Karpas-422 (cell line): ENCODE data around the gene WTIP. TPM values are rescaled to one million over a fixed set of nuclear protein-coding genes. Genes with fewer than 3 reads are reported as not detected.

Experiments used
- DNase-seq: peaks from one replicate; pipeline ENCODE4 v3.0.0-alpha.2; 2015
- H2AFZ ChIP-seq: fragments of 200-600 bp; sonication (generic); 2 replicates; pipeline ENCODE4 v1.6.1; 2014; ENCODE audit warnings: antibody characterized with exemption, low read length, mixed read lengths
- H3K27ac ChIP-seq: fragments of 200-600 bp; sonication (generic); 2 replicates; pipeline ENCODE4 v1.5.1; 2014; ENCODE audit warnings: mild to moderate bottlenecking, low read length, moderate library complexity
- H3K27me3 ChIP-seq: fragments of 200-600 bp; sonication (generic); 2 replicates; pipeline ENCODE4 v1.6.1; 2014; ENCODE audit warnings: low read length, mixed read lengths
- H3K36me3 ChIP-seq: fragments of 200-600 bp; sonication (generic); 2 replicates; pipeline ENCODE4 v1.6.1; 2014; ENCODE audit warnings: low read length, mixed read lengths; ENCODE audit not compliant: insufficient read depth
- H3K4me1 ChIP-seq: fragments of 200-600 bp; sonication (generic); 2 replicates; pipeline ENCODE4 v1.6.1; 2014; ENCODE audit warnings: mild to moderate bottlenecking, low read length, mixed read lengths
- H3K4me2 ChIP-seq: fragments of 200-600 bp; sonication (generic); 2 replicates; pipeline ENCODE4 v1.6.1; 2014; ENCODE audit warnings: low read length, low read depth, mild to moderate bottlenecking; ENCODE audit not compliant: poor library complexity, severe bottlenecking
- H3K4me3 ChIP-seq: fragments of 200-600 bp; sonication (generic); 2 replicates; pipeline ENCODE4 v1.5.1; 2014; ENCODE audit warnings: mild to moderate bottlenecking, antibody characterized with exemption, low read length, mixed read lengths
- H3K79me2 ChIP-seq: fragments of 200-600 bp; sonication (generic); 2 replicates; pipeline ENCODE4 v1.6.1; 2014; ENCODE audit warnings: mild to moderate bottlenecking, low read length, mixed read lengths
- H3K9ac ChIP-seq: fragments of 200-600 bp; sonication (generic); 2 replicates; pipeline ENCODE4 v1.6.0; 2014; ENCODE audit warnings: low read length
- H3K9me2 ChIP-seq: fragments of 200-600 bp; sonication (generic), shearing (Covaris generic); replicated peaks from 2 replicates; pipeline ENCODE4 v1.6.0; 2014; ENCODE audit warnings: mild to moderate bottlenecking, low read length, moderate library complexity; ENCODE audit not compliant: insufficient read depth
- H3K9me3 ChIP-seq: fragments of 300-700, 200-600 bp; sonication (generic); 2 replicates; pipeline ENCODE4 v1.6.1; 2014; ENCODE audit warnings: low read length, mixed read lengths
- H4K20me1 ChIP-seq: fragments of 200-600 bp; sonication (generic); 2 replicates; pipeline ENCODE4 v1.6.1; 2014; ENCODE audit warnings: mild to moderate bottlenecking, antibody characterized with exemption, low read length, low read depth; ENCODE audit not compliant: insufficient read depth
- total RNA-seq: library from RNA; depleted of rRNA; stranded (reverse); fragments of >200 nt; shearing (Covaris generic); gene quantifications from 2 replicates; pipeline ENCODE4 v1.2.3, GENCODE V29; 2014; ENCODE audit warnings: low replicate concordance; rRNA removed

Gene WTIP
- total RNA-seq, 1 experiment from 2014 or later: 1.1 TPM

DNA sequence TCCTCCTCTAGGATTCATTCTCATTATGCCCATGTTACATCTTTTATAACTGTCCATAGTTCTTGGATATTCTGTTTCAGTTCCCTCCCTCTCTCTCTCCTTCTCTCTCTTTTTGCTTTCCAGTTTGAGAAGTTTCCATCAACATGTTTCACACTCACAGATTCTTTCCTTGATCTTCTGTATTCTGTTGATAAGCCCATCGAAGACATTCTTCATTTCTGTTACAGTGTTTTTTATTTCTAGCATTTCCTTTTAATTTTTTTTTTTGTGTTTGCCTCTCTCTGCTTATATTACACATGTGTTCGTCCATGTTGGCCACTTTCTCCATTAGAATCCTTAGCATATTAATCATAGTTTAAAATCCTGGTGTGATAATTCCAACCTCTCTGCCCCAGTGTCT lies 68.3 kb downstream of the WTIP start:
- Histone ChIP-seq H3K36me3 (no peaks in the 10 kb centered on the region), H3K9me3 (peaks cover 20% of the 10 kb centered on the region), H3K4me2 (no peak overlapping the region), H4K20me1 (no peaks in the 10 kb centered on the region), H3K27ac (no peak overlapping the region), H3K27me3 (0 out of 2 replicates have a peak, but pooled peaks cover 5% of the 10 kb centered on the region), H3K9ac (no peak overlapping the region), H3K4me3 (no peak overlapping the region), H3K4me1 (no peaks in the 10 kb centered on the region), H2AFZ (no peak overlapping the region), H3K9me2 (no peaks in the 10 kb centered on the region), H3K79me2 (no peaks in the 10 kb centered on the region)
- no peak for DNase-seq

DNA sequence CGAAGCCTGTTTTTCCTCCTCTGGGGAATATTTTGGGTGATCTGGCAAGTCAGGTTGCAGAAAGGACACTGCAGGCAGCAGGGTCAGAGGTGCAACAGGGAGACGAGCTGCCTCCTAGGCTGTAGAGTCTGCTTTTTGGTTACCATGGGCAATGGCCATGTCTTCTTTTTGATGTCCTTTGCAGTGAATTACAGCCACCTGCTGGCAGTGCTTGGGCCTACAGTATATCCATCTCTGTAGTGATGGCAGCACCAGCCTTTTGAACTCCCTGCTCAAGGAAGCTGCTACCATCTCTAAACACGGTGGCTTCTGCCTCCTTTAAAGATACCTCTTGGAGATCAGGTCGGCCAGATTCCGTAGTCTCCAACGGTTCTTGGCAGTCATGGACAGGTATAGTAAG lies 73.9 kb downstream of the WTIP start:
- DNase-seq: peak; percentile 80
- H3K79me2 ChIP-seq: no peaks in the 10 kb centered on the region
- H3K9me3 ChIP-seq: peaks cover 1% of the 10 kb centered on the region; the same call in 1 of the 2 replicates
- no peaks in the 10 kb centered on the region for H4K20me1 ChIP-seq
- no peak overlapping the region for H3K9ac ChIP-seq
- 0 out of 2 replicates have a peak, but pooled peaks cover 1% of the 10 kb centered on the region for H3K27me3 ChIP-seq
- no peak overlapping the region for H3K4me2 ChIP-seq
- no peaks in the 10 kb centered on the region for H3K9me2 ChIP-seq
- no peaks in the 10 kb centered on the region for H3K4me1 ChIP-seq
- H3K4me3 ChIP-seq: no peak overlapping the region
- no peak overlapping the region for H3K27ac ChIP-seq
- no peaks in the 10 kb centered on the region for H3K36me3 ChIP-seq
- no peak overlapping the region for H2AFZ ChIP-seq

DNA sequence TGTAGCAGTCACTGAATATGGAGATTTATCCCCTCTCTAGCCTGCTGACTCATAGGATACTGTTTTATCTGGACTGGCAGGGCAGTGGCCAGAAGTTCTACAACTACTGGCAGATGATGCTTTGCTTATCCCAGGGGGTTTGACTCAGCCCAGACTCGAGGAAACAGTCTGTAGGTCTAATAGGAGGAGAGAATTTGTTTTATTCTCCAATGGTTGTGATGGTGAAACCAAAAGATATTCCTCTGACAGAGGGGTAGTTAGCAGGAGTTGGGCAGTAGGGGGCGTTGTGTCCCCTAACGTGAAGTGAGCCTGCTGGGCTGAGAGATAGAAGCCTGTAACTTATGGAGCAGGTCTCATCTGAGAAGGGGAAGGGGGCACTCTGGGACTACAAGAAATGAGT lies 74.9 kb downstream of the WTIP start:
- Histone ChIP-seq H3K9ac (no peak overlapping the region), H3K9me3 (no peaks in the 10 kb centered on the region), H3K4me1 (no peaks in the 10 kb centered on the region), H4K20me1 (no peaks in the 10 kb centered on the region), H3K36me3 (no peaks in the 10 kb centered on the region), H3K9me2 (no peaks in the 10 kb centered on the region), H3K79me2 (no peaks in the 10 kb centered on the region), H3K27ac (no peak overlapping the region), H3K27me3 (no peaks in the 10 kb centered on the region), H3K4me2 (no peak overlapping the region), H2AFZ (no peak overlapping the region), H3K4me3 (no peak overlapping the region)
- DNase-seq: peak; percentile 83

DNA sequence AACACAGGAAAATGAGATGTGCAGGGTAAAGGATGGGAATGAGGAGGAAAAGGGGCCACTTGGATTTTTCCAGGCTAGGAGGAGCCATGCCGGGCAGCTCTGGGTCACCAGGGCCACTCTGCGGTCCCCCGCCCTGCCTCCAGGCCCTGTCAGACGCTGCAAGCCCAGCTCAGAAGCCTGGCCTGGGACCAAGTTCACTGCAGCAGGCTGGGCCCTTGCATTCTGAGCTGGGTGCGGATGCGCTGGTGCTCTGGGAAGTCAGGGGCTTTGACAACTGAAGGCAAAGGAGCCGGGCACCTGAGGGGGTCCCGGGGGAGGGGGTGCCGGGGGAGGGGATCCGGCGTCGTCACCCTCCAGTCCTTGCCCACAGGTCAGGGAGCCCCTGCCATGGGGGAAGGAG lies 77.5 kb downstream of the WTIP start:
- no peak for DNase-seq
- Histone ChIP-seq H3K4me2 (no peak overlapping the region), H3K27ac (no peak overlapping the region), H2AFZ (no peak overlapping the region), H3K4me1 (no peaks in the 10 kb centered on the region), H3K9me3 (no peaks in the 10 kb centered on the region), H3K79me2 (no peaks in the 10 kb centered on the region), H3K4me3 (no peak overlapping the region), H3K9ac (no peak overlapping the region), H3K27me3 (no peaks in the 10 kb centered on the region), H3K36me3 (no peaks in the 10 kb centered on the region), H3K9me2 (no peaks in the 10 kb centered on the region), H4K20me1 (no peaks in the 10 kb centered on the region)

DNA sequence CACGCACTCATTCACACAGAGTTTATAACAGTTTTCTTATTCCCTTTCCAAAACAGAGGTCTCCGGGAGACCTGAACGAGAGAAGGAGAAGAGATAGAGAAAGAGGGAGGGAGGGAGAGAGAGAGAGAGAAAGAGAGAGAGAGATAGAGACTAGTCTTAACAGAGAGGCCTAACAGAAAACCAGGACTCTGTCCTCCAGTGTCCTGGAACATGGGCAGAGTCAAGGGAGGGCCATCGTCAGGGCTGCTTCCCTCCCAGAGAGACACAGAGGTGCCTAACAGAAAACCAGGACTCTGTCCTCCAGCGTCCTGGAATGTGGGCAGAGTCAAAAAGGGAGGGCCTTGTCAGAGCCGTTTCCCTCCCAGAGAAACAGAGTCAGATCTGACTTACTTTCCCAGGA lies 78.7 kb downstream of the WTIP start:
- no peak overlapping the region for H2AFZ ChIP-seq
- H3K9ac ChIP-seq: no peak overlapping the region
- H3K9me2 ChIP-seq: no peaks in the 10 kb centered on the region
- no peaks in the 10 kb centered on the region for H4K20me1 ChIP-seq
- H3K4me1 ChIP-seq: no peaks in the 10 kb centered on the region
- no peaks in the 10 kb centered on the region for H3K9me3 ChIP-seq
- no peaks in the 10 kb centered on the region for H3K79me2 ChIP-seq
- no peak overlapping the region for H3K27ac ChIP-seq
- no peaks in the 10 kb centered on the region for H3K36me3 ChIP-seq
- no peak overlapping the region for H3K4me2 ChIP-seq
- H3K4me3 ChIP-seq: no peak overlapping the region
- DNase-seq: no peak
- no peaks in the 10 kb centered on the region for H3K27me3 ChIP-seq

Other genes starting within 250 kb of the WTIP start
- 22.1 and 22.8 TPM in 2 replicates for gene GARRE1, start 227.2 kb upstream of the WTIP start, total RNA-seq
- 219 and 234 TPM in 2 replicates for gene GPI, start 116.6 kb upstream of the WTIP start, total RNA-seq
- 38.1 and 38.7 TPM in 2 replicates for gene PDCD2L, start 77.4 kb upstream of the WTIP start, total RNA-seq
- 190 and 313 TPM in 2 replicates for gene UBA2, start 53.4 kb upstream of the WTIP start, total RNA-seq
- gene SCGB2B2, start 195.4 kb downstream of the WTIP start, total RNA-seq: not detected in 2 replicates
- 0.61 TPM in 1 of 2 replicates, not detected in the other for gene ZNF302, start 195.9 kb downstream of the WTIP start, total RNA-seq